ENCODE data around the gene POLR2I. TPM values are rescaled to one million over a fixed set of nuclear protein-coding genes. Genes with fewer than 3 reads are reported as not detected.

POLR2I gene
- total RNA-seq, 2 donors from 2014 or later, result 76.9 to 121 TPM

Other genes starting within 250 kb of the POLR2I start
- gene APLP1, start 246.3 kb downstream of the POLR2I start, total RNA-seq, result 10 to 100 TPM; 17.5 to 33.6 TPM
- gene NFKBID, start 214.3 kb downstream of the POLR2I start, total RNA-seq, result 1 to 10 TPM; 1.3 to 2.1 TPM
- 1 to 10 TPM in 1 of 2 donors, not detected in 1; 3.3 TPM for gene HCST, start 212.3 kb downstream of the POLR2I start, total RNA-seq
- gene TYROBP, start 206.6 kb downstream of the POLR2I start, total RNA-seq, result 10 to 100 TPM; 26.1 to 85.4 TPM
- gene LRFN3, start 178.5 kb downstream of the POLR2I start, total RNA-seq, result 10 to 100 TPM; 10.5 to 13.1 TPM
- 10 to 100 TPM; 30.8 to 34.9 TPM for gene SDHAF1, start 119.7 kb downstream of the POLR2I start, total RNA-seq
- not detected for gene SYNE4, start 106.1 kb downstream of the POLR2I start, total RNA-seq
- 10 to 100 TPM; 16.2 to 16.5 TPM for gene ALKBH6, start 100.7 kb downstream of the POLR2I start, total RNA-seq
- 10 to 100 TPM in 1 of 2 donors, 1 to 10 TPM in 1; 5.1 to 10.7 TPM for gene CLIP3, start 82.0 kb downstream of the POLR2I start, total RNA-seq
- 10 to 100 TPM in 1 of 2 donors, 1 to 10 TPM in 1; 5.7 to 11.6 TPM for gene THAP8, start 60.6 kb downstream of the POLR2I start, total RNA-seq
- 10 to 100 TPM in 1 of 2 donors, under 1 TPM in 1; 0.75 to 10.6 TPM for gene WDR62, start 60.0 kb downstream of the POLR2I start, total RNA-seq
- gene OVOL3, start 3.7 kb downstream of the POLR2I start, total RNA-seq, result not detected
- gene TBCB, start 593 bp upstream of the POLR2I start, total RNA-seq, result 100 to 1,000 TPM; 107 to 110 TPM
- gene CAPNS1, start 25.2 kb upstream of the POLR2I start, total RNA-seq, result 100 to 1,000 TPM; 222 to 238 TPM
- 100 to 1,000 TPM; 136 to 347 TPM for gene COX7A1, start 37.6 kb upstream of the POLR2I start, total RNA-seq
- gene ZNF565, start 99.8 kb upstream of the POLR2I start, total RNA-seq, result 1 to 10 TPM; 2.4 to 3.1 TPM
- gene ZNF146, start 100.2 kb upstream of the POLR2I start, total RNA-seq, result 10 to 100 TPM; 46.2 to 48.0 TPM

Data from right atrium auricular region (tissue), 2 donors.